Measurements from ENCODE around the gene PSMA5. TPM values are rescaled to one million over a fixed set of nuclear protein-coding genes. Genes with fewer than 3 reads are reported as not detected.

PSMA5 gene
- total RNA-seq, 1 donor from 2014 or later, result 2.6 TPM

GRCh38 chr1:109350655-109351054 is 75.6 kb downstream of the PSMA5 start:
- H3K27ac ChIP-seq, result peak overlapping the region in 1 of 2 donors; percentile 5
- H3K36me3 ChIP-seq, result peaks cover 74 to 94% of the 10 kb centered on the region in 2 donors
- DNase-seq (ENCODE audit: low spot score in 2 of 2), result no peak
- TF ChIP-seq, protein P1, sequence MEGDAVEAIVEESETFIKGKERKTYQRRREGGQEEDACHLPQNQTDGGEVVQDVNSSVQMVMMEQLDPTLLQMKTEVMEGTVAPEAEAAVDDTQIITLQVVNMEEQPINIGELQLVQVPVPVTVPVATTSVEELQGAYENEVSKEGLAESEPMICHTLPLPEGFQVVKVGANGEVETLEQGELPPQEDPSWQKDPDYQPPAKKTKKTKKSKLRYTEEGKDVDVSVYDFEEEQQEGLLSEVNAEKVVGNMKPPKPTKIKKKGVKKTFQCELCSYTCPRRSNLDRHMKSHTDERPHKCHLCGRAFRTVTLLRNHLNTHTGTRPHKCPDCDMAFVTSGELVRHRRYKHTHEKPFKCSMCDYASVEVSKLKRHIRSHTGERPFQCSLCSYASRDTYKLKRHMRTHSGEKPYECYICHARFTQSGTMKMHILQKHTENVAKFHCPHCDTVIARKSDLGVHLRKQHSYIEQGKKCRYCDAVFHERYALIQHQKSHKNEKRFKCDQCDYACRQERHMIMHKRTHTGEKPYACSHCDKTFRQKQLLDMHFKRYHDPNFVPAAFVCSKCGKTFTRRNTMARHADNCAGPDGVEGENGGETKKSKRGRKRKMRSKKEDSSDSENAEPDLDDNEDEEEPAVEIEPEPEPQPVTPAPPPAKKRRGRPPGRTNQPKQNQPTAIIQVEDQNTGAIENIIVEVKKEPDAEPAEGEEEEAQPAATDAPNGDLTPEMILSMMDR (IDR thresholded peaks at IDR 0.05), result no peak
- intact Hi-C loops (cut with DNase I), result no loop called here
- no peak overlapping the region for H3K4me3 ChIP-seq
- H3K27me3 ChIP-seq, result no peaks in the 10 kb centered on the region
- no peaks in the 10 kb centered on the region for H3K9me3 ChIP-seq
- H3K4me1 ChIP-seq, result peaks cover 0 to under 1% of the 10 kb centered on the region in 2 donors

GRCh38 chr1:109350182-109350581 is 76.1 kb downstream of the PSMA5 start:
- no peak for DNase-seq (ENCODE audit: low spot score in 2 of 2)
- Histone ChIP-seq H3K36me3 (peaks cover 79 to 98% of the 10 kb centered on the region in 2 donors), H3K27ac (peak overlapping the region in 1 of 2 donors; percentile 5), H3K4me3 (no peak overlapping the region), H3K4me1 (no peaks in the 10 kb centered on the region), H3K9me3 (no peaks in the 10 kb centered on the region), H3K27me3 (no peaks in the 10 kb centered on the region)
- intact Hi-C loops (cut with DNase I), result no loop called here
- TF ChIP-seq, protein P1 (IDR thresholded peaks at IDR 0.05), result no peak

Other genes with a start within 250 kb of the PSMA5 start
- 134 TPM for gene SARS1, start 212.5 kb downstream of the PSMA5 start, total RNA-seq
- 3.6 TPM for gene CELSR2, start 176.9 kb downstream of the PSMA5 start, total RNA-seq
- gene PSRC1, start 143.3 kb downstream of the PSMA5 start, total RNA-seq, result 1.3 TPM
- gene MYBPHL, start 119.4 kb downstream of the PSMA5 start, total RNA-seq, result not detected
- gene SORT1, start 28.5 kb downstream of the PSMA5 start, total RNA-seq, result 111 TPM
- 8.1 TPM for gene SYPL2, start 40.1 kb upstream of the PSMA5 start, total RNA-seq
- 5.9 TPM for gene ATXN7L2, start 57.5 kb upstream of the PSMA5 start, total RNA-seq
- gene CYB561D1, start 67.6 kb upstream of the PSMA5 start, total RNA-seq, result 26.8 TPM
- gene AMIGO1, start 83.3 kb upstream of the PSMA5 start, total RNA-seq, result 4.7 TPM
- not detected for gene GPR61, start 113.4 kb upstream of the PSMA5 start, total RNA-seq
- 2.8 TPM for gene GNAI3, start 122.2 kb upstream of the PSMA5 start, total RNA-seq
- gene GNAT2, start 193.2 kb upstream of the PSMA5 start, total RNA-seq, result not detected
- gene AMPD2, start 193.4 kb upstream of the PSMA5 start, total RNA-seq, result 74.2 TPM
- 27.8 TPM for gene GSTM4, start 229.7 kb upstream of the PSMA5 start, total RNA-seq
- gene GSTM2, start 241.6 kb upstream of the PSMA5 start, total RNA-seq, result 20.3 TPM